Natural killer cell (primary cell): Measurements from ENCODE around the gene EQTN. TPM values are rescaled to one million over a fixed set of nuclear protein-coding genes. Genes with fewer than 3 reads are reported as not detected.

ENCODE experiments used
- ATAC-seq, 3 donors: fragments of 150-1000 bp in 2 of 3; fragments of 200-7000 bp in 1 of 3; cut with Tn5 transposase; 1 replicate in 1 of 3; 2 replicates in 2 of 3; pipeline ENCODE4 v1.10.0; 2021; ENCODE audit warnings: mild to moderate bottlenecking in 2 of 3, moderate library complexity in 2 of 3
- DNase-seq, 2 donors: peaks; one replicate each; pipeline versions ENCODE4 v3.0.0 to v3.0.0-alpha.2; 2013 to 2021; ENCODE audit warnings: mixed read lengths in 1 of 2
- H3K27ac ChIP-seq: one replicate; pipeline ENCODE4 v1.5.1; 2013; ENCODE audit warnings: mild to moderate bottlenecking, low read length
- H3K27me3 ChIP-seq: one replicate; pipeline ENCODE4 v1.6.1; 2013; ENCODE audit warnings: low read length; ENCODE audit not compliant: control insufficient read depth, insufficient read depth
- H3K36me3 ChIP-seq: one replicate; pipeline ENCODE4 v1.6.1; 2013; ENCODE audit warnings: low read length; ENCODE audit not compliant: control insufficient read depth, insufficient read depth
- H3K4me1 ChIP-seq: one replicate; pipeline ENCODE4 v1.6.1; 2013; ENCODE audit warnings: low read length; ENCODE audit not compliant: control insufficient read depth, insufficient read depth
- H3K4me3 ChIP-seq: one replicate; pipeline ENCODE4 v1.5.1; 2013; ENCODE audit warnings: low read length
- H3K9me3 ChIP-seq: one replicate; pipeline ENCODE4 v1.6.1; 2013; ENCODE audit warnings: low read length; ENCODE audit not compliant: control insufficient read depth, insufficient read depth
- H3K27ac Mint-ChIP-seq, 2 donors: one replicate each; pipeline ENCODE4 v1.8.0; 2022; ENCODE audit warnings: mild to moderate bottlenecking in 2 of 2, mixed read lengths in 2 of 2, moderate library complexity in 1 of 2
- H3K27me3 Mint-ChIP-seq, 2 donors: one replicate each; pipeline ENCODE4 v1.8.0; 2022; ENCODE audit warnings: low read depth in 2 of 2, mixed read lengths in 2 of 2
- H3K36me3 Mint-ChIP-seq: one replicate; pipeline ENCODE4 v1.8.0; 2022; ENCODE audit warnings: mixed read lengths
- H3K4me1 Mint-ChIP-seq, 2 donors: one replicate each; pipeline ENCODE4 v1.8.0; 2022; ENCODE audit warnings: mixed read lengths in 2 of 2
- H3K4me3 Mint-ChIP-seq: one replicate; pipeline ENCODE4 v1.8.0; 2022; ENCODE audit warnings: mild to moderate bottlenecking, moderate library complexity, mixed read lengths
- H3K9me3 Mint-ChIP-seq, 2 donors: one replicate each; pipeline ENCODE4 v1.8.0; 2022; ENCODE audit warnings: mixed read lengths in 2 of 2
- WGBS: methylation state at CpG from one replicate; pipeline ENCODE4 v1.1.7; 2013; ENCODE audit warnings: missing lambda C conversion rate; ENCODE audit not compliant: insufficient coverage; 5-methylcytosine and 5-hydroxymethylcytosine counted together
- intact Hi-C: fragments of 100-400 bp; cut with micrococcal nuclease; formaldehyde crosslinking; loops from one replicate; pipeline ENCODE4 v1.14.2; 2022
- total RNA-seq, 4 donors: library from RNA; stranded (reverse); fragments of 120-200 nt in 1 of 4; gene quantifications; one replicate each; pipeline versions ENCODE4 v1.2.3 to v1.2.4, GENCODE V29; 2013 to 2022
- TF ChIP-seq, protein P1 (sequence below): fragments of 200-600 bp; IDR thresholded peaks from one replicate; pipeline ENCODE4 v1.8.0; 2022; ENCODE audit warnings: antibody characterized with exemption

The EQTN gene
- total RNA-seq, 3 donors from 2014 or later (not counting 1 experiment from before 2014, with no cell fraction given): not detected

- Mint-ChIP-seq H3K4me3 (no peak overlapping the region), H3K27me3 (no peaks in the 10 kb centered on the region), H3K9me3 (no peaks in the 10 kb centered on the region), H3K4me1 (no peaks in the 10 kb centered on the region), H3K27ac (no peak overlapping the region), H3K36me3 (no peaks in the 10 kb centered on the region)
- no peaks in the 10 kb centered on the region for H3K9me3 ChIP-seq
- no peaks in the 10 kb centered on the region for H3K4me1 ChIP-seq
- ATAC-seq (no peak), DNase-seq (no peak)
- intact Hi-C loops: no loop called here
- WGBS: 86% methylated on average over 16 of the region's 16 CpGs
- TF ChIP-seq, protein P1, sequence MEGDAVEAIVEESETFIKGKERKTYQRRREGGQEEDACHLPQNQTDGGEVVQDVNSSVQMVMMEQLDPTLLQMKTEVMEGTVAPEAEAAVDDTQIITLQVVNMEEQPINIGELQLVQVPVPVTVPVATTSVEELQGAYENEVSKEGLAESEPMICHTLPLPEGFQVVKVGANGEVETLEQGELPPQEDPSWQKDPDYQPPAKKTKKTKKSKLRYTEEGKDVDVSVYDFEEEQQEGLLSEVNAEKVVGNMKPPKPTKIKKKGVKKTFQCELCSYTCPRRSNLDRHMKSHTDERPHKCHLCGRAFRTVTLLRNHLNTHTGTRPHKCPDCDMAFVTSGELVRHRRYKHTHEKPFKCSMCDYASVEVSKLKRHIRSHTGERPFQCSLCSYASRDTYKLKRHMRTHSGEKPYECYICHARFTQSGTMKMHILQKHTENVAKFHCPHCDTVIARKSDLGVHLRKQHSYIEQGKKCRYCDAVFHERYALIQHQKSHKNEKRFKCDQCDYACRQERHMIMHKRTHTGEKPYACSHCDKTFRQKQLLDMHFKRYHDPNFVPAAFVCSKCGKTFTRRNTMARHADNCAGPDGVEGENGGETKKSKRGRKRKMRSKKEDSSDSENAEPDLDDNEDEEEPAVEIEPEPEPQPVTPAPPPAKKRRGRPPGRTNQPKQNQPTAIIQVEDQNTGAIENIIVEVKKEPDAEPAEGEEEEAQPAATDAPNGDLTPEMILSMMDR: no peak
- H3K36me3 ChIP-seq: no peaks in the 10 kb centered on the region
- no peak overlapping the region for H3K4me3 ChIP-seq
- no peaks in the 10 kb centered on the region for H3K27me3 ChIP-seq
- H3K27ac ChIP-seq: no peak overlapping the region
These were observed 16.7 kb downstream of the EQTN start for GRCh38 chr9:27280249-27280648.

- TF ChIP-seq, protein P1: no peak
- H3K27ac Mint-ChIP-seq: no peak overlapping the region
- H3K4me1 ChIP-seq: no peaks in the 10 kb centered on the region
- H3K27me3 Mint-ChIP-seq: no peaks in the 10 kb centered on the region
- H3K9me3 Mint-ChIP-seq: no peaks in the 10 kb centered on the region
- H3K4me3 ChIP-seq: no peak overlapping the region
- H3K36me3 Mint-ChIP-seq: no peaks in the 10 kb centered on the region
- H3K27me3 ChIP-seq: no peaks in the 10 kb centered on the region
- DNase-seq (no peak), ATAC-seq (no peak)
- no peaks in the 10 kb centered on the region for H3K4me1 Mint-ChIP-seq
- H3K27ac ChIP-seq: no peak overlapping the region
- intact Hi-C loops: no loop called here
- H3K4me3 Mint-ChIP-seq: no peak overlapping the region
- H3K36me3 ChIP-seq: no peaks in the 10 kb centered on the region
- WGBS: 86% methylated on average over 3 of the region's 3 CpGs
- H3K9me3 ChIP-seq: no peaks in the 10 kb centered on the region
These were observed 17.3 kb downstream of the EQTN start for GRCh38 chr9:27279611-27280010.

GRCh38 chr9:27278374-27278773 is 18.6 kb downstream of the EQTN start:
- Histone ChIP-seq H3K9me3 (no peaks in the 10 kb centered on the region), H3K4me1 (no peaks in the 10 kb centered on the region), H3K27me3 (no peaks in the 10 kb centered on the region), H3K36me3 (no peaks in the 10 kb centered on the region), H3K27ac (no peak overlapping the region), H3K4me3 (no peak overlapping the region)
- WGBS: 95% methylated on average over 1 of the region's 1 CpG
- Mint-ChIP-seq H3K4me3 (no peak overlapping the region), H3K36me3 (no peaks in the 10 kb centered on the region), H3K9me3 (no peaks in the 10 kb centered on the region), H3K4me1 (no peaks in the 10 kb centered on the region), H3K27me3 (no peaks in the 10 kb centered on the region), H3K27ac (no peak overlapping the region)
- TF ChIP-seq, protein P1: no peak
- DNase-seq: no peak
- no peak for ATAC-seq
- intact Hi-C loops: no loop called here
